ENCODE results near the gene CDC42BPB. TPM values are rescaled to one million over a fixed set of nuclear protein-coding genes. Genes with fewer than 3 reads are reported as not detected.

The CDC42BPB gene
- total RNA-seq, 6 experiments from 2014 or later = 73.7 to 85.1 (median 79.9) TPM

GRCh38 chr14:102937331-102938175 lies 119.8 kb downstream of the CDC42BPB start:
- no peak for TF ChIP-seq CTCF (IDR thresholded peaks at IDR 0.05)
- DNase-seq = no peak
- Mint-ChIP-seq H3K4me3 (no peak overlapping the region), H3K27ac (no peak overlapping the region), H3K9me3 (no peaks in the 10 kb centered on the region), H3K27me3 (ENCODE audit: insufficient read depth) (peaks cover 12% of the 10 kb centered on the region), H3K4me1 (ENCODE audit: low read depth) (no peaks in the 10 kb centered on the region), H3K36me3 (ENCODE audit: low read depth) (peaks cover 12% of the 10 kb centered on the region)

GRCh38 chr14:102935756-102936155 lies 121.6 kb downstream of the CDC42BPB start:
- Mint-ChIP-seq H3K4me3 (no peak overlapping the region), H3K27me3 (ENCODE audit: insufficient read depth) (peaks cover 15% of the 10 kb centered on the region), H3K4me1 (ENCODE audit: low read depth) (no peaks in the 10 kb centered on the region), H3K9me3 (no peaks in the 10 kb centered on the region), H3K27ac (no peak overlapping the region), H3K36me3 (ENCODE audit: low read depth) (peaks cover 17% of the 10 kb centered on the region)
- TF ChIP-seq CTCF (IDR thresholded peaks at IDR 0.05) = no peak
- no peak for DNase-seq

GRCh38 chr14:102933618-102934231 lies 123.6 kb downstream of the CDC42BPB start:
- Mint-ChIP-seq H3K4me3 (no peak overlapping the region), H3K36me3 (ENCODE audit: low read depth) (peaks cover 12% of the 10 kb centered on the region), H3K4me1 (ENCODE audit: low read depth) (no peaks in the 10 kb centered on the region), H3K27ac (no peak overlapping the region), H3K9me3 (no peaks in the 10 kb centered on the region), H3K27me3 (ENCODE audit: insufficient read depth) (peaks cover 20% of the 10 kb centered on the region)
- no peak for TF ChIP-seq CTCF (IDR thresholded peaks at IDR 0.05)
- DNase-seq = no peak

- H3K27ac Mint-ChIP-seq = no peak overlapping the region
- peaks cover 24% of the 10 kb centered on the region for H3K27me3 Mint-ChIP-seq (ENCODE audit: insufficient read depth)
- H3K9me3 Mint-ChIP-seq = no peaks in the 10 kb centered on the region
- H3K4me3 Mint-ChIP-seq = no peak overlapping the region
- DNase-seq = no peak
- peaks cover 12% of the 10 kb centered on the region for H3K36me3 Mint-ChIP-seq (ENCODE audit: low read depth)
- no peaks in the 10 kb centered on the region for H3K4me1 Mint-ChIP-seq (ENCODE audit: low read depth)
- TF ChIP-seq CTCF (IDR thresholded peaks at IDR 0.05) = no peak
These were observed 124.7 kb downstream of the CDC42BPB start for GRCh38 chr14:102932484-102933248.

- H3K9me3 Mint-ChIP-seq = no peaks in the 10 kb centered on the region
- H3K4me3 Mint-ChIP-seq = no peak overlapping the region
- DNase-seq = no peak
- no peaks in the 10 kb centered on the region for H3K4me1 Mint-ChIP-seq (ENCODE audit: low read depth)
- H3K36me3 Mint-ChIP-seq (ENCODE audit: low read depth) = peaks cover 9% of the 10 kb centered on the region
- TF ChIP-seq CTCF (IDR thresholded peaks at IDR 0.05) = no peak
- H3K27me3 Mint-ChIP-seq (ENCODE audit: insufficient read depth) = peaks cover 25% of the 10 kb centered on the region; the same call in 1 of the 2 replicates
- no peak overlapping the region for H3K27ac Mint-ChIP-seq
These were observed 125.6 kb downstream of the CDC42BPB start for GRCh38 chr14:102931580-102932285.

Data from HFFc6 (cell line).